OCI-LY3 (cell line): Measurements from ENCODE around the gene SNRNP35.

Experiments
- H2AFZ ChIP-seq: fragments of 200-600, 300-600 bp; shearing (Covaris generic); 2 replicates; pipeline ENCODE4 v1.6.0; 2014; ENCODE audit warnings: antibody characterized with exemption, low read depth, low read length
- H3K27ac ChIP-seq: fragments of 200-600, 300-600 bp; sonication (generic); 2 replicates; pipeline ENCODE4 v1.5.1; 2014; ENCODE audit warnings: mild to moderate bottlenecking, low read length, moderate library complexity, mixed read lengths
- H3K27me3 ChIP-seq: fragments of 200-600, 300-600 bp; sonication (generic); 2 replicates; pipeline ENCODE4 v1.6.1; 2014; ENCODE audit warnings: low read depth, low read length, mixed read lengths
- H3K36me3 ChIP-seq: fragments of 200-600, 300-600 bp; sonication (generic); replicated peaks from 2 replicates; pipeline ENCODE3; 2014; ENCODE audit warnings: low read depth, low read length, mixed read lengths
- H3K4me1 ChIP-seq: fragments of 300-600, 200-600 bp; sonication (generic); 2 replicates; pipeline ENCODE4 v1.6.1; 2014; ENCODE audit warnings: low read length, mixed read lengths
- H3K4me2 ChIP-seq: fragments of 200-600, 300-600 bp; sonication (generic); 2 replicates; pipeline ENCODE4 v1.6.1; 2014; ENCODE audit warnings: low read length, mixed read lengths
- H3K4me3 ChIP-seq: fragments of 300-600, 200-600 bp; sonication (generic); 2 replicates; pipeline ENCODE4 v1.5.1; 2014; ENCODE audit warnings: antibody characterized with exemption, mild to moderate bottlenecking, low read length, moderate library complexity
- H3K79me2 ChIP-seq: fragments of 300-600, 200-600 bp; shearing (Covaris generic); 2 replicates; pipeline ENCODE4 v1.6.1; 2014; ENCODE audit warnings: mild to moderate bottlenecking, low read length, mixed read lengths
- H3K9ac ChIP-seq: fragments of 300-600, 200-600 bp; shearing (Covaris generic); 2 replicates; pipeline ENCODE4 v1.6.0; 2014; ENCODE audit warnings: mild to moderate bottlenecking, low read length, moderate library complexity
- H3K9me3 ChIP-seq: fragments of 200-600, 300-600 bp; shearing (Covaris generic); 2 replicates; pipeline ENCODE4 v1.6.1; 2014; ENCODE audit warnings: low read length, mixed read lengths; ENCODE audit not compliant: insufficient read depth
- H4K20me1 ChIP-seq: fragments of 200-600, 300-600 bp; sonication (generic); 2 replicates; pipeline ENCODE4 v1.6.1; 2016; ENCODE audit warnings: low read length, mixed read lengths; ENCODE audit not compliant: insufficient read depth
- EZH2phosphoT487 ChIP-seq: fragments of 200-600 bp; shearing (Covaris generic); IDR thresholded peaks from 2 replicates; pipeline ENCODE4 v1.6.1; 2018; ENCODE audit warnings: antibody characterized with exemption, mixed run types, low read depth
- TF ChIP-seq, protein P1 (sequence below): fragments of 200-600, 300-600 bp; sonication (generic); IDR thresholded peaks from 2 replicates; pipeline ENCODE4 v1.5.1; 2014; ENCODE audit warnings: antibody characterized with exemption, low read length, low read depth

Gene SNRNP35

DNA sequence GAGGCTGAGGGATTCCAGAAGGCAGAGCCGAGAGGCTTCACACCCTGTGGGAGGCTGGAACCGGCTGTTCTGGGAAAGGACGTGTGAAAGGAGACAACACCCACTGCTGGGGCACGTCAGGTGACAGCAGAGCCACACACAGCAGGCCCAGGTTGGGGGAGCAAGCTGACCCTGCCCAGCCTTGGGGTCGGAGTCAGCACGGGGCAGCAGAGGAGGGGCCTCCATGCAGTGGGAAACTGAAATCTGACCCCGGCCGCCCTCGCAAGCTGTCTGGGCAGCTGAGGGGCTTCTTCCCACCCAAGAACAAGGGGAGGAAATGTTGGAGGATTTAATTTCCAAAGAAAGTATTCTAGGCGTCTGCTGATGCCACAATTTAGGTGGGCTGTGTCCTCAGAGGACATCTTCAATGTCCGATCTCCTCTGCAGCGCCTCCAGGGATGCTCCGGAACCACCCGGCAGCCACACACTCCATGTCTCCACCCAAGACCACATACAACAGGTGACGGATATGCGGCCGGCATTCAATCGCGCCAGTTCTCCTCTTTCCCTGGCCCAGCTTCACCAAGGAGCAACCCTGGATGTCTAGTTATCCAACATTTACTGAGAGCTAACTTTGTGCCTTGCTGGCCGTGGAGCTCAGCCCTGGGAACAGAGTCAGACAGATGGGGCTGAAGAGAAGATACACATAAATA is 30.7 kb downstream of the SNRNP35 start:
- H3K36me3 ChIP-seq, result no peaks in the 10 kb centered on the region
- no peak overlapping the region for H3K4me3 ChIP-seq
- H3K27ac ChIP-seq, result no peak overlapping the region
- no peak overlapping the region for H3K9ac ChIP-seq
- H3K27me3 ChIP-seq, result no peaks in the 10 kb centered on the region
- H3K4me2 ChIP-seq, result no peak overlapping the region
- peaks cover 9% of the 10 kb centered on the region for H3K4me1 ChIP-seq
- no peak overlapping the region for H2AFZ ChIP-seq
- TF ChIP-seq, protein P1, sequence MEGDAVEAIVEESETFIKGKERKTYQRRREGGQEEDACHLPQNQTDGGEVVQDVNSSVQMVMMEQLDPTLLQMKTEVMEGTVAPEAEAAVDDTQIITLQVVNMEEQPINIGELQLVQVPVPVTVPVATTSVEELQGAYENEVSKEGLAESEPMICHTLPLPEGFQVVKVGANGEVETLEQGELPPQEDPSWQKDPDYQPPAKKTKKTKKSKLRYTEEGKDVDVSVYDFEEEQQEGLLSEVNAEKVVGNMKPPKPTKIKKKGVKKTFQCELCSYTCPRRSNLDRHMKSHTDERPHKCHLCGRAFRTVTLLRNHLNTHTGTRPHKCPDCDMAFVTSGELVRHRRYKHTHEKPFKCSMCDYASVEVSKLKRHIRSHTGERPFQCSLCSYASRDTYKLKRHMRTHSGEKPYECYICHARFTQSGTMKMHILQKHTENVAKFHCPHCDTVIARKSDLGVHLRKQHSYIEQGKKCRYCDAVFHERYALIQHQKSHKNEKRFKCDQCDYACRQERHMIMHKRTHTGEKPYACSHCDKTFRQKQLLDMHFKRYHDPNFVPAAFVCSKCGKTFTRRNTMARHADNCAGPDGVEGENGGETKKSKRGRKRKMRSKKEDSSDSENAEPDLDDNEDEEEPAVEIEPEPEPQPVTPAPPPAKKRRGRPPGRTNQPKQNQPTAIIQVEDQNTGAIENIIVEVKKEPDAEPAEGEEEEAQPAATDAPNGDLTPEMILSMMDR, result no peak
- no peak for TF ChIP-seq EZH2phosphoT487
- H3K9me3 ChIP-seq, result no peaks in the 10 kb centered on the region
- H3K79me2 ChIP-seq, result no peaks in the 10 kb centered on the region
- no peaks in the 10 kb centered on the region for H4K20me1 ChIP-seq

DNA sequence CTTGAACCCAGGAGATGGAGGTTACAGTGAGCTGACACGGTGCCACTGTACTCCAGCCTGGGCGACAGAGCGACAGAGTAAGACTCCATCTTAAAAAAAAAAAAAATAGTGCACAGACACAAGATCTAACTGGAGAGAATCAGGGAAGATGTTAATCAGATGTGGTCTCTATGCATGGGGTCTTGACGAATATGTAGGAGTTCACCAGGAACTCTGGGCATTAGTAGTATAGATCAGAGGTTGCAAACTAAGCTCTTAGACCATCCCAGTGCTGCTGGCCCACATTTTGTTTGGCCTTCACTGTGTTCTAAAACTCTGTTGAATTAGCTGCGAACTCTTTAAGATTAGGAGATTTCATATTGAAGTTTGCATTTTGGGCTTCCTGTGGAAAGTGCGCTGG is 31.6 kb downstream of the SNRNP35 start:
- no peaks in the 10 kb centered on the region for H3K79me2 ChIP-seq
- no peak for TF ChIP-seq EZH2phosphoT487
- TF ChIP-seq, protein P1, result no peak
- H3K4me2 ChIP-seq, result no peak overlapping the region
- H3K27ac ChIP-seq, result no peak overlapping the region
- no peaks in the 10 kb centered on the region for H3K9me3 ChIP-seq
- H3K4me3 ChIP-seq, result no peak overlapping the region
- H3K36me3 ChIP-seq, result no peaks in the 10 kb centered on the region
- no peaks in the 10 kb centered on the region for H3K27me3 ChIP-seq
- no peak overlapping the region for H3K9ac ChIP-seq
- peaks cover under 1% of the 10 kb centered on the region; the same call in 1 of the 2 replicates for H3K4me1 ChIP-seq
- no peaks in the 10 kb centered on the region for H4K20me1 ChIP-seq
- H2AFZ ChIP-seq, result no peak overlapping the region

DNA sequence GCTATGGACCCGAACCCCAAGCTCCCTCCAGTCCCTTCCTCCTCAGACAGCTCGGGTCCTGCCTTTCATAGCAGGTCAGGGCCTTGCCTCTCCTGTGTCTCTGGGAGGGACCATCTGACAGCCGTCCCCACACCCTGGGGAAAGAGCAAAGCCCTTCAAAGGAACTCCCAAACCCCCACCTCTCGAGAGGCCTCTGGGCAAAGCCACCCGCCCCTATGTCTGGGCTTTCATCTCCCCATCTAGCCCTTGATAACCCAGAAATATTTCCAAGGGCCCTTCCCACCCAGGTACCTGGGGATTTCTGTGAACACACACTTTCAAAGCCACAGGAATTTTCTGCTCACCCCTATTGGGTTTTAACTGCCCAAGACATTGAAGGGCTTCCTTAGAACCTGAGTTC is 32.1 kb downstream of the SNRNP35 start:
- H3K27me3 ChIP-seq, result no peaks in the 10 kb centered on the region
- H3K9me3 ChIP-seq, result no peaks in the 10 kb centered on the region
- no peaks in the 10 kb centered on the region for H3K36me3 ChIP-seq
- H2AFZ ChIP-seq, result no peak overlapping the region
- H3K4me2 ChIP-seq, result no peak overlapping the region
- no peaks in the 10 kb centered on the region for H4K20me1 ChIP-seq
- no peaks in the 10 kb centered on the region for H3K79me2 ChIP-seq
- H3K4me3 ChIP-seq, result no peak overlapping the region
- no peak overlapping the region for H3K27ac ChIP-seq
- H3K9ac ChIP-seq, result no peak overlapping the region
- no peak for TF ChIP-seq EZH2phosphoT487
- TF ChIP-seq, protein P1, result no peak
- H3K4me1 ChIP-seq, result no peaks in the 10 kb centered on the region

DNA sequence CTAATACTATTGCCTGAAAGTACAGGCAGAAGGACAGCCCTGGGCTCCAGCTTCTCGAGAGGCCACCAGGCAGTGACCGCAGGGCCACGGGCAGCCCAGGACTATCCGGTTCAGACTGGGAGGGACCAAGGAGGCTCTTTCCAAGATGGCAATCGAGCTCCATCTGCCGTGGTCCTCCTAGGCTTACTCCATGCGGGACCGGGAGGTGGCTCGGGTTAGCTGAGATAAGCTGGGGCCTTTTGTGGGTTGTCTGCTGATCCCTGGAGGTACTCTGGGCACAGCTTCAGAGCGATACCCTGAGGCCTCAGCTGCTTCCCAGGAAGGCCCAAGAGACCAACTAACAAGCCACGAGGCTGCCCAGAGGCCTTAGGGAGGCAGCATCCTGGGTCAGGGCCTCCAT is 33.1 kb downstream of the SNRNP35 start:
- no peaks in the 10 kb centered on the region for H3K27me3 ChIP-seq
- H3K4me3 ChIP-seq, result no peak overlapping the region
- no peak overlapping the region for H3K4me2 ChIP-seq
- H3K36me3 ChIP-seq, result no peaks in the 10 kb centered on the region
- TF ChIP-seq, protein P1, result no peak
- TF ChIP-seq EZH2phosphoT487, result no peak
- H3K79me2 ChIP-seq, result no peaks in the 10 kb centered on the region
- H3K27ac ChIP-seq, result no peak overlapping the region
- no peaks in the 10 kb centered on the region for H4K20me1 ChIP-seq
- no peak overlapping the region for H3K9ac ChIP-seq
- no peaks in the 10 kb centered on the region for H3K4me1 ChIP-seq
- no peak overlapping the region for H2AFZ ChIP-seq
- H3K9me3 ChIP-seq, result no peaks in the 10 kb centered on the region
